HG03460 (cell line): ENCODE results near the gene LCLAT1.
"Not testable (repeated sequence)": the region's sequence is repeated elsewhere in the genome, so short reads cannot be mapped to it uniquely, and the experiment has no call there.

Experiments used
- ATAC-seq: cut with Tn5 transposase; IDR thresholded peaks from one replicate; pipeline ENCODE4 v1.9.1; 2021; ENCODE audit not compliant: unreplicated experiment

The LCLAT1 gene

DNA sequence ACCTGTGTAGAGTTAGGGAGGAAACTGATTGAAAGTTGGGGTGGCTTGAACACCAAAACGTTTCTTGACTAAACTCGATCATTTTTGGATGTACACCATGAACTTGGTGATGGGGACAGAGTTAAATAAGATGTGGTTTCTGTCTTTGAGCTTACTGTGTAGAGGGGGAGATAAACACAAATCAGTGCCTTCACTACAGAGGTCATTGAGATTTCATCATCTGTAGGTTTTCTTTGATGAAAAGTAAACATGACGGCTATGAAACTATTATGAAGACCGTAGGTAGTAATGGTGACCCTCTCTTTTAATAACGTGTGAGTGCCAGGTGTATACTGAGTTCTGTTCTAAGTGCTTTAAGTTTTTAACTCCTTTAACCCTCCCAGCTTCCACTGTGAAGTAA, 6.5 kb downstream of the LCLAT1 start:
- ATAC-seq = no peak

DNA sequence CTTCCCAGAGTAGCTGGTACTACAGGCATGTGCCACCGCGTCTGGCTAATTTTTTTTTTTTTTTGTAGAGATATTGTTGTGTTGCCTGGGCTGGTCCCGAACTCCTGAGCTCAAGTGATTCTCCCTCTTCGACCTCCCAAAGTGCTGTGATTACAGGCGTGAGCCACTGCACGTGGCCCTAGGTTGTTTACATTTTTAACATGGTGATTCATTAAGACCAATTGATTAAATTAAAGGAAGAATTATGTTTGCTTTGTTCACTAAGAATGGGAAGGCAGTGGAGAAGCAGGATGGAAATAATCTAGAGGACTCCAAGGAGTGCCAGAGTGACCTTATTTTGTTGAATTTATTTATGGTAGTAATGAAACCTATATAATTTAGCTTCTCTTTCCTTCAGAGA, 7.5 kb downstream of the LCLAT1 start:
- ATAC-seq = no peak

DNA sequence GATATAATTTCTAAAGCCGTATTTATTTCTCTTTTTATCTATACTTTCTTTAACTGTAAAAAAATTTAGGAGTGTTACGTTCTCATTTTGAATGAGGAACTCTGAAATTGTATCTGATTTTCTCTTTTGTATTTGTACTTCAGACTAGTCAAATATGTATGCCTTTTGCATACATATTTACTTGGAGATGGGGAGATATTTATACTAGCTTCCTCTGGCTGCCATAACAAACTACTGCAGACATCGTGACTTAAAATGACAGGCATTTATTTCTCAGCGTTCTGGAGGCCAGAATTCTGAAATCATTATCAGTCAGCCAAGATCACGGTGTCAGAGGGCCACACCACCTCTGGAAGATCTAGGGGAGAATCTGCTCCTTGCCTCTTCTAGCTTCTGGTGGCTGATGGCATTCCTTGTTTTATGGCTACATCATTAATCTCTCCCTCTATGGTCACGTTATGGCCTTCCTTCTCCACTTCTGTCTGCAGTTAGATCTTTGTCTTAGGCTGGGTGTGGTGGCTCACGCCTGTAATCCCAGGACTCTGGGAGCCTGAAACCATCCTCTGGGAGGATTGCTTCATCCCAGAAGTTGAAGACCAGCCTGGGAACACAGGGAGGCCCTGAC, 8.2 kb downstream of the LCLAT1 start:
- ATAC-seq = no peak

DNA sequence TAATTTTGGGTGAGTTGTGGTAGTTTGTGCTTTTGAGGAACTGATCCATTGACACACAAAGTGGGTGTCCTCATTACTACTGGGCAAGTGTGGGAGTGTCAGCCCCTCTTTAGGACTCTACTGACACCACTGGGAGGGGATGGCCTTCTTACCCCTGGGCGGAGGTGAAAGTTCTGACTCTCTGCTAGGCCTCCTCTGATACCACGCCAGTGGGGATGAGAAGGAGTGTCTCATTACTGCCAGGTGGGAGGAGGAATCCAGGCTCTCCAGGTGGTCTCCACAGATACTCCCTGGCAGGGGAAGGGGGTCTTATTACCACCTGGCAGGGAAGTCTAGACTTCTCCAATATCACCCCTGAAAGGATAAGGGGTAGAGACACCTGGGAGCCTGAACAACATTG, 9.1 kb downstream of the LCLAT1 start:
- no peak for ATAC-seq

DNA sequence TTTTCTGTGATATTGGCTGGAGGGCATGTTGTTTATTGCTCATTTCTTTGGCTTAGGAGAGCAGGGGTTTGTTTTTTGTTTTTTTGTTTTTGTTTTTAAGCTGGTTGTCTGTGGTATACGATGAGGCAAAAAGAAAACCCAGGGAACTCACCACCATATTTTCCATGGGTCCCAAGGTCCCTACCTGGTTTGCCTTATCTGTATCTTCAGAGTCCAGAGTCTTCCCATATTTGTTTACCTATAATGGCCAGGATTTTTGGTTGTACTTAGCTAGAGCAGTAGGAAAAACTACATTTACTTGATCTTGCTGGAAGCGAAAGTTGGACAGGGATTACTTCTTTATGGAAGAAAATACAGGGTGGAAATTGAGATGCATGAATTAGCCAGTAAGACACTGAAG, 9.5 kb downstream of the LCLAT1 start:
- no peak for ATAC-seq

DNA sequence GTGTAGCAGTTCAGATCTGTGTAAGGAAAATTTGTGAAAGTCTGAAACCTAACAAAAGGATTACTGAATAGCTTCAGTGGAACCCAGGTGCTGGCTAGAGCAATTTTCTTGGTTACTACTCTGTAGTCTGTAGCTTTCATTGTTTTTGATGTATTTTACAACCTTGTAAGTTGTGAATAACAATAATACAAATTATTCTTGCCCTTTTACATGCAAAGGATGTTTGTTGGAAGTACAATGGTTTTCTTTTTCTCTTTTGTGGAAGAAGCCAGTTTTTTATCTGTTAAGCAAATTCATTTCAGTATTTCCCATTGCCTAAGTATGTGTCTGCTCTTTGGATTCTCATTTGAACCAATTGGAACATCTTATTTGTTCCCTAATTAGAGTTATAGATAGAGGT, 10.2 kb downstream of the LCLAT1 start:
- ATAC-seq = no peak

DNA sequence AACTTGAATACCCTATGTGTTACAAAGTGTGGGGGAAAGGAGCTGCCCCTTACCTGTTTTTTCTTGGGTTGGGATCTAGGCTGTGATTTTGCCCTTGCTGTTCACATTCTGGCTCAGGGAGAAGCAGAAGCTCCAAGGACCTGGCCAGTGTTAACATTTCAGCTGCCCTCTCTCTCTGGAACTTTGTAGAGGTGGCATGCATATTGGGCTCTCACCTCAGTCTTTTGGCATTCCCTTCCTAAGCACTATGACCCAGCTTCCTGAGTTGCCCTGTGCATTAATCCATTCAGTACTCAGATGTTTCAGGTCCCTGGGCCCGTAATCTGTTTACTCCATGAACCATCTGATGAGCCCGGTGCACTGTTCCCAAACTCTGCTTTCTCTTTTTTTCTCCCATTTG, 12.1 kb downstream of the LCLAT1 start:
- no peak for ATAC-seq

DNA sequence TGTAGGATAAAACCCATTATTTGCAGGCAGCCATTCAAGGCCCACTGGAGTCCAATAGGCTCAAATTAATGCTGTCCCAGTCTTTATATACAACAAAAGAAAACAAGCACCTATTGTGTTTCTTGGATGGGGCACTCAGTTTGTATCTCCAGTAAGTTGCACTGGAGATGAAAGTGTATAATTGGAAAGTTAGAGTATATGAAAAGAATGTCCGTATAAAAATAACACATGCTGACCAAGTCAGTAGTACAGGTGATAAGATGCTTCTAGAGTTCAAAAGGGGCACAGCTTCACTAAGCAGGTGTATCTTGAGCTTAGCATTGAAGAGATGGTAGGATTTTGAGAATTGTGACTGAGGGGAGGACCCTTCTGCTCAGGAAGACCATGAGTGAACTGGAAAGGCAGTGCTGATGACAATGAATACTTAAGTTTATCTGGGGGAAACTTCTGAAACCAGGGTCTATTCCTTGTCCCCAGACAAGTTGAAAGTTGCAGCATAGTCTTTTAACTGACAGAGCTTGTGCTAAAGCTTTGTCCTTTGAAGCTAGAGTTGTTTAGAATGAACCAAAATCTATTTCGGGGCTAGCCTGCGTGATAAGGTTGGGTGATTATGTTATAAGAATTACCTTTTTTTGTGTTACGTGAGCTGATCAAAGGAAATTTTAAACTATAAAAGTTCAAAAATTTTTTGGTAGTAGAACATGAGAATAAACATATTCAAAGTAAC, 15.2 kb downstream of the LCLAT1 start:
- no peak for ATAC-seq

DNA sequence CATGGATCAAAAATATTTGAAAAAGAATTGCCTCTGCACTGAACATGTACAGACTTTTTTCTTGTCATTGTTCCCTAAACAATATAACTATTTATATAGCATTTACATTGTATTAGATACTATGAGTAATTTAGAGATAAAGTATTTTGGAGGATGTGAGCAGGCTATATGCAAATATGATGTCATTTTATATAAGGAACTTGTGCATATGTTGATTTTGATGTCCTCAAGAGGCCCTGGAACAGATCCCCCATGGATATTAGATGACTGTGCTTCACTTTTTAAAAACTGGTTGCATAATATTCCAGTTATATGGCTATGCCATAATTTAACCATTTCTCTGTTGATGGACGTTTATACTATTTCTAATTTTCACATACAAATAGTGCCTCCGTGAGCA, 16.5 kb downstream of the LCLAT1 start:
- no peak for ATAC-seq

DNA sequence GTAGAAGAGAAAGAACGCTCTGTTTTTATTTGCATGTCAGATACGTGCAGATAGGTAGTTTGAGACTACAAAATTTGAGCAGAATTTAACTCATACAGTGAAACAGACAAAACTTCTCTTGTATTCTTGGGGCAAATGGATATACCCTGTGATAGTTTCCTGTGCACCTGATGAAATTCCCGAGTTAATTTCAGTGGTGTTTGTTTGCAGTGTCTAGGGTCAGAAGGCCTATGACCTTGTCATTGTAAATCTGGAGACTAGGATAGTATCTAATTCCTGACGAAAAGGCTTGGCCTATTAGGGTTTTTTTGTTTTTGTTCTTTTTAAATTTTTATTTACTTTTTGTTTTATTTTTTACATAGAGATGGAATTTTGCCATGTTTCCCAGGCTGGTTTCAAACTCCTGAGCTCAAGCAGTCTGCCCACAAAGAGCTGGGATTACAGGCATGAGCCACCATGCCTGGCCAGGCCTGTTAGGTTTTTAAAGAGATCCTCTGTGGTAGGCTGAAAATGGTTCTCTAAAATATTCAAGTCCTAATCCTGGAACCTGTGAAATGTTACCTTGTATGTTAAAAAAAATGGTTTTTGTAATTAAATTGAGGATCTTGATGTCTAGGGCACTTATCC, 17.6 kb downstream of the LCLAT1 start:
- ATAC-seq = no peak

DNA sequence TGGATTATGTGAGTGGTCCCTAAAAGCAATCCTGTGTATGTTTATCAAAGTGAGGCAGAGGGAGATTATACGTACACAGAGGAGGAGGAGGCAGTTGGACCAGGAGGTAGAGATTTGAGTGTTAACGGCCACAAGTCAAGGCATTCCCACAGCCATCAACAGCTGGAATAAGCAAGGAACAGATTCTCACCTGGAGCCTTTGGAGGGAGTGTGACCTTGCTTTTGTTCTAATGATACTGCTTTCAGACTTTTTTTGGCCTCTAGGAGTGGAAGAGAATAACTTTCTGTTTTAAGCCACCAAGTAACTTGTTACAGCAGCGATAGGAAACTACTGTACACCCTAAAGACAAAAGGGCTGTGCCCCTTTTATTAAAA, 18.1 kb downstream of the LCLAT1 start:
- no peak for ATAC-seq

DNA sequence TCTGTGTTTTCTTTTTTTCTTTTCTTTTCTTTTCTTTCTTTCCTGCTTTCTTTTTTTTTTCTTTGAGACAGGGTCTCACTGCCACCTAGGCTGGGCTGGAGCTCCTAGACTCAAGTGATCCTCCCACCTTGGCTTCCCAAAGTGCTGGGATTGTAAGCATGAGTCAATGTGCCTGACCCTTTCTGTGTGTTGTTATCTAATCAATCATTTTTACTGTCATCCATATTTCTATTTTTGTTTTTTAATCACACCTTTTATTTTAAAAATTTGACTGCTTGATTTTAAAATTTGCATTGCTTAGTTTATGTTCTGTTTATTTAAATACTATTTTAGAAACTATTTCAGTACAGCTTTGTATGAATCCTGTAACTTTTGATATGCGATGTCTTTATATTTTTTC, 19.2 kb downstream of the LCLAT1 start:
- no peak for ATAC-seq

DNA sequence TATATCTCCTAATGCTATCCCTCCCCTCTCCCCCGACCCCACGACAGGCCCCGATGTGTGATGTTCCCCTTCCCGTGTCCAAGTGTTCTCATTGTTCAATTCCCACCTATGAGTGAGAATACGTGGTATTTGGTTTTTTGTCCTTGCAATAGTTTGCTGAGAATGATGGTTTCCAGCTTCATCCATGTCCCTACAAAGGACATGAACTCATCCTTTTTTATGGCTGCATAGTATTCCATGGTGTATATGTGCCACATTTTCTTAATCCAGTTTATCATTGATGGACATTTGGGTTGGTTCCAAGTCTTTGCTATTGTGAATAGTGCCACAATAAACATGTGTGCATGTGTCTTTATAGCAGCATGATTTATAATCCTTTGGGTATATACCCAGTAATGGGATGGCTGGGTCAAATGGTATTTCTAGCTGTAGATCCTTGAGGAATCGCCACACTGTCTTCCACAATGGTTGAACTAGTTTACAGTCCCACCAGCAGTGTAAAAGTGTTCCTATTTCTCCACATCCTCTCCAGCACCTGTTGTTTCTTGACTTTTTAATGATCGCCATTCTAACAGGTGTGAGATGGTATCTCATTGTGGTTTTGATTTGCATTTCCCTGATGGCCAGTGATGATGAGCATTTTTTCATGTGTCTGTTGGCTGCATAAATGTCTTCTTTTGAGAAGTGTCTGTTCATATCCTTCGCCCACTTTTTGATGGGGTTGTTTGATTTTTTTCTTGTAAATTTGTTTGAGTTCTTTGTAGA, 20.2 kb downstream of the LCLAT1 start:
- ATAC-seq = not testable (repeated sequence)

DNA sequence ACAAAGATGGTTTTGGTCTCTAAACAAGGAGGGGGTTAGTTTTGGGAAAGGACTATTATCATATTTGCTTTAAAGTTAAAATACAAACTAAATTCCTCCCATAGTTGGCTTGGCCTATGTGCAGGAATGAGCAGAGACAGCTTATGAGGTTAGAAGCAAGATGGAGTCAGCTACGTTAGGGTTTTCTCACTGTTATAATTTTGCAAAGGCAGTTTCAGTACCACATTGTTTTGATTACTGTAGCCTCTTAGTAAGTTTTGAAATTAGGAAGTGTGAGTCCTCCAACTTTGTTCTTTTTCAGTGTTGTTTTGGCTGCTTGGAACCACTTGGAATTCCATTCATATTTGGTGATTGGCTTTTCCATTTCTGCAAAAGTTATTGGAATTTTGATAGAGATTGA, 23.4 kb downstream of the LCLAT1 start:
- no peak for ATAC-seq

DNA sequence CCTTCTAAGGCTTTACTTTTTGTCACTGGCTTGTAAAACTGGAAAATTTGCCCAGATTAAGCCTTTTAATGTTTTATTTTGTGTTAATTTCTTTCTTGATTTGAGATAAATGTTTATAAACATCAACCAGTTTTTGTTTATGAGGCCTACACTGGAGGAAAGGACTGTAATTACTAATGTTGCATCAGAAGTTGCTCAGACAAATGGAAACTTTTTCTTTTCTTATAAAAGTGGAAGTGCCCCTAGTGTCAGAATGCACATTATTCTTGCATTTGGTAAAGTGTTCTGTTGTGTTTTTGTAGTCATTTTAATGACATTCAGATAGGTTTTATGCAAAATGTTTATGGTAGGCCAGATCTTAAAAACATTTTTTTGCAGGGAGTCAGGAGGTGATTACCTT, 25.3 kb downstream of the LCLAT1 start:
- no peak for ATAC-seq

DNA sequence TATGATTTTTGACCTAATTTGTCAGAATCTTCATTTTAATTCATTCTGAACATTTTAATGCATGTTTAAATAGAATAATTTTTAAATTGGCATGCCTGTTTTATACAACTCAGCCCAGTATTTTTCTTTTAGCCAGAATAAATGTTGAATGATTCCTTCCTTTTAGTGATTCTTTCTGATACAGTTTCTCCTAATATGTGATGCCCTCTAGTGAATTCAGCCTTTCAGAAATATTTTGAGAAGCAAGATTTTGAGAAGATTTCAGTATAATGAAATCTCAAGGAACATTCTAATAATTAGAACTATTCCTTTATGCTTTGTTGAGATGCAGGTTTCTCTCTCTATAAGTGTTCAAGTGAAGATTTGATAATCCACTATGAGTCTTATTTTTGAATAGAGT, 28.5 kb downstream of the LCLAT1 start:
- no peak for ATAC-seq

DNA sequence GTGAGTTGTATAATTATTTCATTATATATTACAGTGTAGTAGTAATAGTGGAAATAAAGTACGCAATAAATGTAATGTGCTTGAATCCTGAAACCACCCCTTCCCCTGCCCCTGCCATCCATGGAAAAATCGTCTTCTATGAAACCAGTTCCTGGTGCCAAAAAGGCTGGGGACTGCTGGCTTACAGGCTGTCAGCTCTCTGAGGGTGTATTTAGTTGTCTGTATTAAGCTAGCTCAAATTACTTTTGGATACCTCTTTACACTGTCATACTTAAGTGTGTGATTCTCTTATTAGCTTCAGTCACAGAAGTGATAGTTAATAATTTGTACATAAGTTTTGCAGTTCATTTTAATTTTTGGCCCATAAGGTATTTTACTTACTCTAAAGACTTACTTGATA, 29.6 kb downstream of the LCLAT1 start:
- ATAC-seq = no peak

DNA sequence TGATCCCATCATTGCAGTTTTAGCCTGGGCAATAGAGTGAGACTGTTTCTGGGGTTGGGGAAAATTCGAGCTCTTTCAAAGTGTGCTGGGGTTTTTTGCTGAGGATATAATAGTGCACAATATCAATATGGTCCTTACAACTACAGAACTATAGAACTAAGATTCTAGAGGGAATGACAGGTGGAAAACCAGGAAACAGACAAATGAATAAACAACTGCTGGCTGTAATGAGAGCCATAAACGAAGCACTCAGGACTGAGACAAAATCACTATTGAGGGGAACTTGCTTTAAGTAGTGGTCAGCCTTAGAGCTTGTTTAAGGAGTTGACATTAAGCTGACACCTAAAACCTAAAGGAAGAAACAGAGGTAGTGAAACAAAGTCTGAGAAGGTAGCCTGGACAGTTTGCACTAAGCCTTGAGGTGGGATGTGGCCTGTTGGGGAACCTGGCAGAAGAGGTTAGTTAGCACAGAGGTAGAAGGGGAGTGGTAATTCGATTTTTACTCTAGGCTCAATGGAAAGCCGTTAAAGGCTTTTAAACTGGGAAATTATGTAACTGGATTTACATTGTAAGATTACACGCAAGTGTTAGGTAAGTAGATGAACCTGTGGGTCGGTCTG, 33.8 kb downstream of the LCLAT1 start:
- ATAC-seq = no peak

DNA sequence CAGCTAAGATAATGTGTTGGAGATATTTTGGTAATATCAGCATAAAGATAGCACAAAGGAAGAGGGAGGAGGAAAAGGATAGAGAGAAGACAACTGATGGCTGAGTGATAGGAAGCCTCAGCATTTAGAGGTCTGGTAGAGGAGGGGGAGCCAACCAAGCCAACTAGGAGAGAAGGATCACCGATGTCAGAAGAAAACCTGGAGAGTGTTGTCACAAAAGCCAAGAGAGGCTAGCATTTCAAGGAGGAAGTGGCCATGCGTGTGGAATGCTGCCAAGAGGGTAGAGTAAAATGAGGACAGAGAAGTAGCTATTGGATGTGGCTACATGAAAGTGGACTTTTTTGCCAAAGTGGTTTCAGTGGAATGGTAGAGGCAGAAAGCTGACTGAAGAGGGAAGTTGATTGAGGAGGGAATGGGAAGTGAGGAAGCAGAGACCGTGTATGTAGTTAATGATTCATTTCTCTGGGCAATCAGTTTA, 34.3 kb downstream of the LCLAT1 start:
- no peak for ATAC-seq

DNA sequence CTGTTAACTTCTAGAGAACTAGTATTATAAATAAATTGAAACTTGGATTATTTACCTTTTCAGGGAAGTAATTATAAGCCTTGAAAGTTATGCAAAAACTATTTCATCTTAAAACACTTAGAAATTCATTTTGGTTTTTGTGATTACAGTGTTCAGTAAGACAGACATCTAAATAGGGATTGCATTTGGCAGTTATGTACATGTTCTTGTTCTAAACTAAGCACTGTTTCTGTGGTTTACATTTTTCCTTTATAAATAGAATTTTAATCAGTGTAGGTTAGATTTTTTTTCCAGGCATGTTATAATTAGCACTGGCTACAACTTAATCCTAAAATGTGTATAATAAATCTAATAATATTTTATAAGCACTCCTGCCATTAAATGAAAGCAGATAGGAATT, 35.0 kb downstream of the LCLAT1 start:
- no peak for ATAC-seq

DNA sequence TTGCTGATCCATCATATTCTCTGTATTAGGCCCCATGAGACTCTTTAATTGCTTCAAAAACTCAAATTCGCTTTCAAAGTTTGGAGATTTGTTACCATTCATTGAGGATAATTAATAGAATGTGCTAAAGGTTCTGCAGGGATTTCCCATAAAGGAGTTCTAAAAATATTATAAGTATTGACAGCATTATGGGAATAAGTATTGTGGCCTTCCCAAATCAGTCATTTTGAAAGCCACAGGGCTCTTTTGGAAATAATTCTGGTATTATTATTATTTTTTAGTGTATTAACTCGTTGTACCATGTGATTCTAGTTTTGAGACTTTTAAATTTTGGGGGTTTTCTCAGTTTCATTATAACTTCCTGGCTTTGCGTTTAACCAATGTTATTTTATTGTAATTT, 37.1 kb downstream of the LCLAT1 start:
- ATAC-seq = no peak
